GM10248 (cell line): ENCODE results near the gene RUNX2.

Source experiments
- CTCF ChIA-PET: fragments of 300-600 bp; sonication (Branson Sonifier 250); formaldehyde crosslinking; extraction: SDS; loops from one replicate; lab custom pipeline; 2021; ENCODE audit warnings: antibody characterized with exemption; lab: Yijun Ruan, JAX
- POLR2A ChIA-PET: fragments of 350-650 bp; sonication (Branson Sonifier 250); formaldehyde crosslinking; extraction: SDS; loops from one replicate; lab custom pipeline; 2020; ENCODE audit warnings: antibody characterized with exemption; lab: Yijun Ruan, JAX
- DNase-seq: peaks from one replicate; pipeline ENCODE4 v3.0.0; 2012; ENCODE audit errors: extremely low spot score
- CTCF ChIP-seq: IDR thresholded peaks from 2 replicates; pipeline ENCODE4 v1.5.1; 2012; ENCODE audit warnings: mild to moderate bottlenecking, low read depth; ENCODE audit errors: extremely low read depth, missing control alignments, control extremely low read depth

Gene RUNX2

GRCh38 chr6:45432977-45433376 lies 104.8 kb downstream of the RUNX2 start:
- no peak for DNase-seq
- TF ChIP-seq CTCF, result no peak
- ChIA-PET CTCF (no interaction called here), POLR2A (no interaction called here)

GRCh38 chr6:45433533-45434380 lies 105.6 kb downstream of the RUNX2 start:
- no peak for DNase-seq
- POLR2A ChIA-PET, result no interaction called here
- TF ChIP-seq CTCF, result no peak
- CTCF ChIA-PET, result no interaction called here

GRCh38 chr6:45434381-45434700 lies 106.2 kb downstream of the RUNX2 start:
- ChIA-PET CTCF (no interaction called here), POLR2A (no interaction called here)
- DNase-seq, result no peak
- TF ChIP-seq CTCF, result no peak

GRCh38 chr6:45436544-45437438 lies 108.7 kb downstream of the RUNX2 start:
- POLR2A ChIA-PET, result no interaction called here
- CTCF ChIA-PET, result interaction anchor here (0.7 to 1.0 kb wide), 2 partner anchors 278 to 497 kb away, joined by 3 to 4 read pairs; no protein-coding TSS in a partner anchor

GRCh38 chr6:45437439-45437815 lies 109.3 kb downstream of the RUNX2 start:
- no peak for TF ChIP-seq CTCF
- CTCF ChIA-PET, result no interaction called here
- POLR2A ChIA-PET, result no interaction called here
- DNase-seq, result no peak

More at GRCh38 chr6:45436544-45437438, 108.7 kb downstream of the RUNX2 start:
- peak; percentile 16 for DNase-seq
- TF ChIP-seq CTCF, result no peak

GRCh38 chr6:45438151-45438550 lies 110.0 kb downstream of the RUNX2 start:
- POLR2A ChIA-PET, result no interaction called here

More at GRCh38 chr6:45438151-45438550, 110.0 kb downstream of the RUNX2 start:
- no peak for DNase-seq
- CTCF ChIA-PET, result interaction anchor here (1.5 kb wide), 1 partner anchor 21 kb away, joined by 3 read pairs; no protein-coding TSS in a partner anchor
- no peak for TF ChIP-seq CTCF
